Neural cell (in vitro differentiated cells): ENCODE data around the gene RITA1. TPM values are rescaled to one million over a fixed set of nuclear protein-coding genes. Genes with fewer than 3 reads are reported as not detected.
"Not testable (repeated sequence)": the region's sequence is repeated elsewhere in the genome, so short reads cannot be mapped to it uniquely, and the experiment has no call there.

Experiments used
- H2AFZ ChIP-seq: fragments of 200-600, 300-800 bp; sonication (generic), shearing (Covaris generic); 2 replicates; pipeline ENCODE4 v1.6.0; 2014; ENCODE audit warnings: low read depth, mild to moderate bottlenecking, antibody characterized with exemption, low read length, moderate library complexity
- H3F3A ChIP-seq: fragments of 200-600 bp; shearing (Covaris generic); 2 replicates; pipeline ENCODE4 v1.6.1; 2016; ENCODE audit warnings: mild to moderate bottlenecking, moderate library complexity, mixed read lengths, antibody characterized with exemption, low read length; ENCODE audit not compliant: insufficient read depth, poor library complexity, severe bottlenecking
- H3K27ac ChIP-seq: fragments of 200-600, 300-800 bp; sonication (generic), shearing (Covaris generic); 2 replicates; pipeline ENCODE4 v1.5.1; 2014; ENCODE audit warnings: mild to moderate bottlenecking, low read length, moderate library complexity
- H3K27me3 ChIP-seq: fragments of 300-800, 200-600 bp; sonication (generic), shearing (Covaris generic); 2 replicates; pipeline ENCODE4 v1.6.0; 2014; ENCODE audit warnings: mild to moderate bottlenecking, low read depth, low read length, moderate library complexity; ENCODE audit not compliant: insufficient read depth
- H3K36me3 ChIP-seq: fragments of 300-800, 200-600 bp; sonication (generic), shearing (Covaris generic); 2 replicates; pipeline ENCODE4 v1.5.1; 2014; ENCODE audit warnings: mild to moderate bottlenecking, antibody characterized with exemption, low read length, moderate library complexity; ENCODE audit not compliant: insufficient read depth
- H3K4me2 ChIP-seq: fragments of 300-800, 200-600 bp; sonication (generic), shearing (Covaris generic); 2 replicates; pipeline ENCODE4 v1.6.0; 2014; ENCODE audit warnings: mild to moderate bottlenecking, low read length
- H3K4me3 ChIP-seq: fragments of 300-800, 200-600 bp; sonication (generic), shearing (Covaris generic); 2 replicates; pipeline ENCODE4 v1.5.1; 2014; ENCODE audit warnings: mild to moderate bottlenecking, low read length, moderate library complexity
- H3K79me2 ChIP-seq: fragments of 200-600 bp; shearing (Covaris generic); replicated peaks from 2 replicates; pipeline ENCODE4 v1.6.0; 2014; ENCODE audit warnings: mild to moderate bottlenecking, low read length, moderate library complexity; ENCODE audit not compliant: insufficient read depth
- H3K9ac ChIP-seq: fragments of 300-800, 200-600 bp; sonication (generic), shearing (Covaris generic); 2 replicates; pipeline ENCODE4 v1.6.1; 2016; ENCODE audit warnings: mild to moderate bottlenecking, low read length, mixed read lengths
- H3K9me2 ChIP-seq: fragments of 200-600 bp; shearing (Covaris generic); 2 replicates; pipeline ENCODE4 v1.6.1; 2016; ENCODE audit warnings: mild to moderate bottlenecking, low read length, mixed read lengths; ENCODE audit not compliant: insufficient read depth
- H3K9me3 ChIP-seq: fragments of 200-600, 300-800 bp; sonication (generic), shearing (Covaris generic); 2 replicates; pipeline ENCODE4 v1.6.1; 2016; ENCODE audit warnings: mild to moderate bottlenecking, mixed run types, low read length, moderate library complexity, mixed read lengths
- H4K20me1 ChIP-seq: fragments of 200-600 bp; shearing (Covaris generic); 2 replicates; pipeline ENCODE4 v1.6.1; 2016; ENCODE audit warnings: mild to moderate bottlenecking, mixed run types; ENCODE audit not compliant: insufficient read depth
- EP300 ChIP-seq: fragments of 450-650 bp; conservative IDR thresholded peaks from 2 replicates; pipeline ENCODE4 v1.6.1; 2014; ENCODE audit warnings: antibody characterized with exemption, mild to moderate bottlenecking, moderate library complexity; ENCODE audit not compliant: poor library complexity, severe bottlenecking
- EZH2 ChIP-seq: fragments of 200-600, 300-800 bp; shearing (Covaris generic), sonication (generic); IDR thresholded peaks from 2 replicates; pipeline ENCODE4 v1.6.1; 2014; ENCODE audit warnings: antibody characterized with exemption, low read length, borderline replicate concordance, mild to moderate bottlenecking; ENCODE audit not compliant: insufficient read depth, poor library complexity, severe bottlenecking
- MXI1 ChIP-seq: fragments of 450-650 bp; conservative IDR thresholded peaks from 2 replicates; pipeline ENCODE4 v1.6.1; 2014; ENCODE audit warnings: antibody characterized with exemption, mild to moderate bottlenecking; ENCODE audit not compliant: poor library complexity, severe bottlenecking
- POLR2AphosphoS5 ChIP-seq: IDR thresholded peaks from 2 replicates; pipeline ENCODE4 v1.6.1; 2012
- RAD21 ChIP-seq: fragments of 450-650 bp; conservative IDR thresholded peaks from 2 replicates; pipeline ENCODE4 v1.6.1; 2014; ENCODE audit warnings: antibody characterized with exemption, mild to moderate bottlenecking, moderate library complexity
- REST ChIP-seq: IDR thresholded peaks from 2 replicates; pipeline ENCODE4 v1.6.1; 2012; ENCODE audit warnings: borderline replicate concordance
- SMC3 ChIP-seq: fragments of 450-650 bp; conservative IDR thresholded peaks from 2 replicates; pipeline ENCODE4 v1.6.1; 2014; ENCODE audit warnings: antibody characterized with exemption, mild to moderate bottlenecking, moderate library complexity; ENCODE audit not compliant: poor library complexity
- TAF1 ChIP-seq: IDR thresholded peaks from 2 replicates; pipeline ENCODE4 v1.6.1; 2012; ENCODE audit warnings: low read depth
- polyA plus RNA-seq: library from polyadenylated mRNA; depleted of rRNA; stranded (reverse); fragments of >200 nt; gene quantifications from 2 replicates; pipeline ENCODE4 v1.2.3, GENCODE V29; 2014
- TF ChIP-seq, protein P1 (sequence below): fragments of 450-650 bp; IDR thresholded peaks from 2 replicates; pipeline ENCODE4 v1.5.1; 2014; ENCODE audit warnings: antibody characterized with exemption, mild to moderate bottlenecking, moderate library complexity; ENCODE audit not compliant: poor library complexity, severe bottlenecking

Gene RITA1
- polyA plus RNA-seq, 1 donor from 2014 or later, result 23.3 TPM

- H3F3A ChIP-seq, result no peaks in the 10 kb centered on the region
- H3K36me3 ChIP-seq, result no peaks in the 10 kb centered on the region
- H3K4me2 ChIP-seq, result no peak overlapping the region
- H3K27ac ChIP-seq, result no peak overlapping the region
- H3K4me3 ChIP-seq, result no peak overlapping the region
- no peaks in the 10 kb centered on the region for H4K20me1 ChIP-seq
- no peaks in the 10 kb centered on the region for H3K79me2 ChIP-seq
- no peaks in the 10 kb centered on the region for H3K9me2 ChIP-seq
- H2AFZ ChIP-seq, result no peak overlapping the region
- no peaks in the 10 kb centered on the region for H3K9me3 ChIP-seq
- no peak overlapping the region for H3K9ac ChIP-seq
- H3K27me3 ChIP-seq, result peaks cover 28% of the 10 kb centered on the region
- TF ChIP-seq TAF1, result no peak
- no peak for TF ChIP-seq POLR2AphosphoS5
- no peak for TF ChIP-seq SMC3
- no peak for TF ChIP-seq REST
- TF ChIP-seq EP300, result no peak
- no peak for TF ChIP-seq EZH2
- TF ChIP-seq, protein P1, sequence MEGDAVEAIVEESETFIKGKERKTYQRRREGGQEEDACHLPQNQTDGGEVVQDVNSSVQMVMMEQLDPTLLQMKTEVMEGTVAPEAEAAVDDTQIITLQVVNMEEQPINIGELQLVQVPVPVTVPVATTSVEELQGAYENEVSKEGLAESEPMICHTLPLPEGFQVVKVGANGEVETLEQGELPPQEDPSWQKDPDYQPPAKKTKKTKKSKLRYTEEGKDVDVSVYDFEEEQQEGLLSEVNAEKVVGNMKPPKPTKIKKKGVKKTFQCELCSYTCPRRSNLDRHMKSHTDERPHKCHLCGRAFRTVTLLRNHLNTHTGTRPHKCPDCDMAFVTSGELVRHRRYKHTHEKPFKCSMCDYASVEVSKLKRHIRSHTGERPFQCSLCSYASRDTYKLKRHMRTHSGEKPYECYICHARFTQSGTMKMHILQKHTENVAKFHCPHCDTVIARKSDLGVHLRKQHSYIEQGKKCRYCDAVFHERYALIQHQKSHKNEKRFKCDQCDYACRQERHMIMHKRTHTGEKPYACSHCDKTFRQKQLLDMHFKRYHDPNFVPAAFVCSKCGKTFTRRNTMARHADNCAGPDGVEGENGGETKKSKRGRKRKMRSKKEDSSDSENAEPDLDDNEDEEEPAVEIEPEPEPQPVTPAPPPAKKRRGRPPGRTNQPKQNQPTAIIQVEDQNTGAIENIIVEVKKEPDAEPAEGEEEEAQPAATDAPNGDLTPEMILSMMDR, result no peak
- TF ChIP-seq MXI1, result no peak
- no peak for TF ChIP-seq RAD21
Observed at GRCh38 chr12:113138826-113139225, 46.7 kb upstream of the RITA1 start.

- no peak for TF ChIP-seq SMC3
- H3K27me3 ChIP-seq, result peaks cover 13% of the 10 kb centered on the region
- H3K9me2 ChIP-seq, result no peaks in the 10 kb centered on the region
- no peaks in the 10 kb centered on the region for H3K9me3 ChIP-seq
- H3K4me3 ChIP-seq, result no peak overlapping the region
- H3K9ac ChIP-seq, result no peak overlapping the region
- no peak overlapping the region for H3K27ac ChIP-seq
- no peaks in the 10 kb centered on the region for H3F3A ChIP-seq
- no peaks in the 10 kb centered on the region for H4K20me1 ChIP-seq
- no peaks in the 10 kb centered on the region for H3K36me3 ChIP-seq
- H2AFZ ChIP-seq, result no peak overlapping the region
- H3K79me2 ChIP-seq, result no peaks in the 10 kb centered on the region
- no peak overlapping the region for H3K4me2 ChIP-seq
Observed at GRCh38 chr12:113140706-113141105, 44.8 kb upstream of the RITA1 start.

GRCh38 chr12:113141716-113142115 is 43.8 kb upstream of the RITA1 start:
- not testable (repeated sequence) for H3K27me3 ChIP-seq, H4K20me1 ChIP-seq, H3F3A ChIP-seq, H3K9ac ChIP-seq, H3K36me3 ChIP-seq, H3K4me3 ChIP-seq, H3K79me2 ChIP-seq, H3K9me2 ChIP-seq, H3K9me3 ChIP-seq, H3K4me2 ChIP-seq, H3K27ac ChIP-seq, H2AFZ ChIP-seq
